Measurements from ENCODE around the gene PIGW. TPM values are rescaled to one million over a fixed set of nuclear protein-coding genes. Genes with fewer than 3 reads are reported as not detected.

The PIGW gene
- total RNA-seq, 1 experiment from 2014 or later, result 30.9 TPM

GRCh38 chr17:36494674-36495073 lies 40.1 kb upstream of the PIGW start:
- no peak overlapping the region for H3K27ac Mint-ChIP-seq (ENCODE audit: unreplicated experiment)
- H3K9me3 ChIP-seq, result no peaks in the 10 kb centered on the region
- peaks cover 5% of the 10 kb centered on the region for H3K36me3 ChIP-seq (ENCODE audit: control insufficient read depth, insufficient read depth, low read length)
- no peak for TF ChIP-seq CTCF (IDR thresholded peaks at IDR 0.05; ENCODE audit: insufficient read depth in 1 of 2, low read depth in 1 of 2, low read length in 1 of 2, severe bottlenecking in 1 of 2, unreplicated experiment in 1 of 2)
- H3K4me1 ChIP-seq, result no peaks in the 10 kb centered on the region
- peaks cover 90% of the 10 kb centered on the region for H3K36me3 Mint-ChIP-seq (ENCODE audit: insufficient read depth, unreplicated experiment)
- BruUV-seq (replicated peaks), result no TSS peak
- H3K9me3 Mint-ChIP-seq (ENCODE audit: unreplicated experiment), result no peaks in the 10 kb centered on the region
- ChIA-PET POLR2A (interaction anchor here (0.8 kb wide), 1 partner anchor 41 kb away, joined by 4 read pairs; the partner anchor contains the start of gene PIGW), CTCF (interaction anchor here (0.8 kb wide), 1 partner anchor 12 kb away, joined by 4 read pairs; no protein-coding TSS in a partner anchor)
- no peak for DNase-seq
- no peaks in the 10 kb centered on the region for H3K27me3 ChIP-seq (replicated peaks; ENCODE audit: control insufficient read depth, insufficient read depth, low read length)
- H3K4me1 Mint-ChIP-seq (ENCODE audit: low read depth, unreplicated experiment), result peaks cover 5% of the 10 kb centered on the region
- H3K27me3 Mint-ChIP-seq (ENCODE audit: insufficient read depth, unreplicated experiment), result no peaks in the 10 kb centered on the region
- no peak overlapping the region for H3K4me3 ChIP-seq (ENCODE audit: low read depth, low read length)
- H3K4me3 Mint-ChIP-seq (ENCODE audit: unreplicated experiment), result no peak overlapping the region
- intact Hi-C loops (cut with micrococcal nuclease; ENCODE audit: unreplicated experiment), result no loop called here

DNA sequence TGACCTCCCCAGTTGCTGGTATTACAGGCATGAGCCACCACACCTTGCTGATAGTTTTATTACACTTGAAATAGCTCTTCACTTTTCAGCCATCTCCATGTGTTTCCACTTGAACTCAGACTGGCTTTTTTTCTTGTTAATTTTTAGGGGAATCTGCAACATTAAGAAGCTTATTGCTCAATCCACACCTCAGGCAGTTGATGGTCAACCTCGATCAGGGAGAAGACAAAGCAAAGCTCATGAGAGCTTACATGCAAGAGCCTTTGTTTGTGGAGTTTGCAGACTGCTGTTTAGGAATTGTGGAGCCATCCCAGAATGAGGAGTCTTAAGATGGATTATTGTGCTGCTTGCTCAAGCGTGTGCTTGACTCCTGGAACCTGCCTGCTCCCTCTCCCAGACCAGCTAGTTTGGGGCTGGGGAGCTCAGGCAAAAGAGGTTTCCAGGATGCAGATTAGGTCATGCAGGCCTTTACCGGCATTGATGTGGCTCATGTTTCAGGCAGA lies 39.7 kb upstream of the PIGW start:
- CTCF ChIA-PET, result interaction anchor here (0.8 kb wide), 1 partner anchor 12 kb away, joined by 4 read pairs; no protein-coding TSS in a partner anchor
- POLR2A ChIA-PET, result interaction anchor here (0.6 to 0.8 kb wide), 2 partner anchors 13 to 40 kb away, joined by 4 read pairs; partner anchors contain the start of gene PIGW
- H3K9me3 ChIP-seq, result no peaks in the 10 kb centered on the region

More for the DNA sequence above, 39.7 kb upstream of the PIGW start:
- TF ChIP-seq CTCF (IDR thresholded peaks at IDR 0.05; ENCODE audit: insufficient read depth in 1 of 2, low read depth in 1 of 2, low read length in 1 of 2, severe bottlenecking in 1 of 2, unreplicated experiment in 1 of 2), result no peak
- no peak overlapping the region for H3K27ac Mint-ChIP-seq (ENCODE audit: unreplicated experiment)
- no TSS peak for BruUV-seq (replicated peaks)
- Histone ChIP-seq H3K4me1 (no peaks in the 10 kb centered on the region), H3K4me3 (ENCODE audit: low read depth, low read length) (no peak overlapping the region), H3K36me3 (ENCODE audit: control insufficient read depth, insufficient read depth, low read length) (peaks cover 5% of the 10 kb centered on the region), H3K27me3 (replicated peaks; ENCODE audit: control insufficient read depth, insufficient read depth, low read length) (no peaks in the 10 kb centered on the region)
- H3K9me3 Mint-ChIP-seq (ENCODE audit: unreplicated experiment), result no peaks in the 10 kb centered on the region
- H3K4me3 Mint-ChIP-seq (ENCODE audit: unreplicated experiment), result no peak overlapping the region
- peaks cover 5% of the 10 kb centered on the region for H3K4me1 Mint-ChIP-seq (ENCODE audit: low read depth, unreplicated experiment)
- H3K36me3 Mint-ChIP-seq (ENCODE audit: insufficient read depth, unreplicated experiment), result peaks cover 86% of the 10 kb centered on the region
- intact Hi-C loops (cut with micrococcal nuclease; ENCODE audit: unreplicated experiment), result no loop called here
- H3K27me3 Mint-ChIP-seq (ENCODE audit: insufficient read depth, unreplicated experiment), result no peaks in the 10 kb centered on the region
- DNase-seq, result peak in 1 of 2 experiments; percentile 14

All from Caco-2 (cell line).